Right forelimb (tissue), 1 donor: Measurements from ENCODE around the gene VTI1A.

Experiments used
- DNase-seq: peaks from one replicate; pipeline ENCODE4 v3.0.0-alpha.2; 2018

Gene VTI1A

GRCh38 chr10:112817981-112818777 is 371.2 kb downstream of the VTI1A start:
- no peak for DNase-seq

- DNase-seq: no peak
Observed at GRCh38 chr10:112819231-112819630, 372.2 kb downstream of the VTI1A start.

- no peak for DNase-seq
Observed at GRCh38 chr10:112820320-112820719, 373.3 kb downstream of the VTI1A start.

GRCh38 chr10:112821038-112821437 is 374.0 kb downstream of the VTI1A start:
- DNase-seq: no peak

- no peak for DNase-seq
Observed at GRCh38 chr10:112821663-112822062, 374.6 kb downstream of the VTI1A start.

DNA sequence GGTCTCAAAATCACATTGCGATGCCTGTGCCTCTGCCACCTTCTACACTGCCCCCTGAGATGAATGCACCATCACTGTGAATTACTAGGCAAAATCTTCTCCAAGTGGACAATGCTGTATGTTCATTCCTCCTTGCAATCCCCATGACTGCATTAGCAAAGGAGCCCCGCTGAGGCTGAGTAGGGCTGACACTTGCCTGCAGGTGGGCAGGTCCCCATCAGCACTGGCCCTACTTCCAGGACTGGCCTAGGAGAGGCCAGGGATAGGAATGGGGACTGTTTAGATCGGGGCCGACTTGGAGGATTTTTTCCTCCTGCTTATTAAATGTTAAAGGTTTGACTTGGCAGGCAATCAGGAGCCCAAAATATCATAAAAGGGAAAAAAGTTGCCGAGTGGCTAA is 376.0 kb downstream of the VTI1A start:
- DNase-seq: no peak

DNA sequence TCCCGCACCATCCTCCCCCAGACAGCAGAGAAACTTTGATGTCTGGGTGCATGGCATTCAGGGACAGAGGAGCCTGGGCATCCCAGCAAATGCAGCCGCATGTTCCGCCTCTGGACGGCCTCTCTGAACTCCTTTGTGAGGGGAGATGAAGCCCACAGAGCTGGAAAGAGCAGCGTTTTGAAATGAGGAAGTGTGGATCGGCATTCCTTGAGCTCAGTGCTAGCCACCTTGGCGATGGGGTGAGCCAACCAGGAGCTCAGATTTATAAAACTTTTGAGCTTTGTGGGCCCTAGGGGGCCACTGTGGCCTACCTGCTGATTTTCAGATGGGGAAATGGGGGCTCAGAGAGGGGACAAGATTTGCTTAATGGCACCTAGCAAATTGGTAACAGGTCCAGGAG is 376.6 kb downstream of the VTI1A start:
- no peak for DNase-seq

DNA sequence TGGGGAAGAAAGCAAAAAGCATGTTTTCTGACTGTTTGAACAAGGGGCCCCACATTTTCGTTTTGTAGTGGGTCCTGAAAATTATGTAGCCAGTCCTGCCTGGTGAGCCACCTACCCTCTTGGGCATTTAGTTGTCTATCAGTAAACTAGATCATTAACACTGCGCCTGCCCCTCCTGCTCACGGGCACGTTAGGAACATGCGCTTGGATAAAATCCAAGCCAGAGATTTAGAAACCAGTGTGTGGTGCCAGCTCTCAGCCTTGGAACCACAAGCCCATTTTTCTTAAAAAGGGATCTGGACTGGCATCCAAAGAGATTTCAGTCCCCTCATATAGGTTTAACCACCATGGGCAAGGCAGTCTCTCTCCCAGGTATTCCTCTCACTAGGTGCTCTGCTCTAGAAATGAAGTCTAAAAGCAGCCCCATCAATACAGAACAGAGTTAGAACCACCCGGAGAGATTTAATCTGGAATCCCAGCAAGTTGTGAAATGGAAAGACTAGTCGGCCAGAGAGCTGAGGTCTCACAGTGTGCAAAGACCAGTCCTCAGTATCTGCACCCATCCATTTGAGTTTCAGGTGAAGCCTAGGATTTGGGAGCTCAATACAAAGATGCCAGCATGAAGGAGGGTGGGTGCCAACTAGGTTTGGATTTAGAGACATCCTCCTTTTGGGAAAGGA is 379.1 kb downstream of the VTI1A start:
- no peak for DNase-seq

DNA sequence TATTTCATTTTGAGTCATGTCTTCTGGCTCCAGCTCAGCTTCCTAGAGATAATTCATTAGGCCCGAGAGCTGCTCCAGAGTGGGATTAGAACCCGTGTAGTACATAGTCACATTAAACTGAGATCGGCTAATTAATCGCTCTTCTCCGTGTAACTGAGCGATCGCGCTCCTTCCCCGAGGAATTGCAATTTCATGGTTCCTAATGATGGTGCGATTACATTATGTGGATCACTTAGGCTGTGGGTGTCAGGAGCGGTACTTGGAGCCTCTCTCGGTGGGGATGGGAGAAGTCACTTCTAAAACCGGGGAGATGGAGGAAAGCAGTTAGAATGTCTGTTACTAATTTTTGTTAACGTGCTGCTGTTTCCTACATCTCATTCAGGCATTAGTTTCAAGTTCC is 380.1 kb downstream of the VTI1A start:
- no peak for DNase-seq

GRCh38 chr10:112827951-112828350 is 380.9 kb downstream of the VTI1A start:
- no peak for DNase-seq

DNA sequence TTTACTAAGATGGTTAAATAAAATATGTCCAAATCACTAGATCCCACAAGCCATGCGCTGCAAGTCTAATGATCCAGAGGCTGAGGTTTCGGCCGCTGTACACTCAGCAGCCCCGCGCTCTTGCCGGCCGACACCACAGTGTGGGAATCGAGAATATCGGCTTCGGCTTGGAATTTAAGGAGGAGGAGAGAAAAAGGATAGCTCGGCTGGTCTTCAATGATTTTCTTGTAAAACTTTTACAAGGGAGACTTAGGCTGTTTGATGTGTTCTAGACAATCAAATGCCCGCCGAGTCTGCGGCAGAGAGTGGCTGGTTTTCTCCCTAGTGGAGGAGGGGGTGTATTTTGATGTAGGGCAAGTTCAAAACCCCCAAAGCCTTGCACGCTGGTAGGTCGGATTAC is 384.8 kb downstream of the VTI1A start:
- no peak for DNase-seq

DNA sequence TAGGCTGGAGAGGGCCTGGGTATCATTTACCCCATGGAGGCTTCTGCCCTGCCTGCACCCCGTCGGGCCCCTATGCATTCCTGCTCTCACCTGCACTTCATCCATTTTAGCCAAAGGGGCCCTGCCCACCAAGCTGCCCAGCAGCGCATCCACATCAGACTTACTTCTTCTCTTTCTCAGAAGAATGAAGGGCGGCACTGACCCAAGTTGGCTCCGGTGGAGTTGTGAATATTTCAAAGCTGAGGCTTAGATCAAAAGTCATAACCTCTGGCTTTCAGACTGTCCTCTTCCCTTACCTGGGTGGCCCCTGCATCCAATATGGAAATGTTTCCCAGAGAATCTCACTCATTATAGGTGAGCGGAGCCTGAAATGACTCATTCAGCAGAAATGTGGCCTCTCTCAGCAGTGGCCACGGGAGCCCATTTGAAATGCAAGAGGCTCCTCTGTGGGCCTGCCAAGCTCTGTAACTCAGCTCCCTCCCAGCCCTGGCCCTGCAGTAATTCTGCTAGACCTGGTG is 385.4 kb downstream of the VTI1A start:
- no peak for DNase-seq

DNA sequence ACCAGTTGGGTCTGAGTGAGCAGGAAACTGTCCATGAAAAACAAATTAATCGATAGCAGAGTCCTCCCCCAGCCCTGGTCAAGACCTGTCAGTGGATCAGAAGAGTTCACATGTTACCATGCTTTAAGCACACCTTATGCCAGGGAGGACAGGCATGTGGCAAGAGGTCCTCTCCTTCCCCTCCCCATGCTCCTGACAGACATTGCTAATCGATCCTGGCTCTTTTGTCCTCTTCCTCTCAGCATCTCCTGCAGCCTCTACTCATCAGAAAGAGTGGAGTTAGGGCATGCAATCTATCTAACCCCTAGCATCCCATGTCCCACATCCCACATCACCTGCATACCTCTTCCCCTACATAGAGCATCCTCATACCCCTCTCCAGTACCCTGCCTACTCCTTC is 385.9 kb downstream of the VTI1A start:
- DNase-seq: no peak

- DNase-seq: no peak
Observed at GRCh38 chr10:112834751-112835181, 387.8 kb downstream of the VTI1A start.

DNA sequence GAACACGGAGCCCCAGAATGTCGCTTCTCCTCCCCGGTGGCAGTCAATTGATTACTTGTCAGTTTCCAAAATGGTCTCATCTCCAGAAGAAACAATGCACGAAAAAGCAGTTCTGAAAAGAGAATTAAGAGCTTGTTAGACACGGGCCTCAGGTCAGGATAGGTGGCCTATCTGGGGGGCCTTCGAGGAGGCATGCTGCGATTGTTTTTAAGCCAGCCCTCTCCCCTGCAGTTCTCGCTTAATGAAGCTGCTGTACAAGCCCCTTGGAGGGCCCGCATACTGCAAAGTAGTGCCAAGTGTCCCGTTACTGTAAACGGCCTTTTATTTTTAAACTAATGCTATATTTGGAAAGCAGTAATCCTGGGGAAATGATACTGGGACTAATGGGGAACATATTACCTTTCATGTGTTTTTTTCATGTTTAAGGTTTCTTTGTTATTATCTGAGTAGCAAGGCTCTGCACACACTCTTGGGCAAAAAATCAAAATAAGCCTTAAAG is 388.3 kb downstream of the VTI1A start:
- no peak for DNase-seq

DNA sequence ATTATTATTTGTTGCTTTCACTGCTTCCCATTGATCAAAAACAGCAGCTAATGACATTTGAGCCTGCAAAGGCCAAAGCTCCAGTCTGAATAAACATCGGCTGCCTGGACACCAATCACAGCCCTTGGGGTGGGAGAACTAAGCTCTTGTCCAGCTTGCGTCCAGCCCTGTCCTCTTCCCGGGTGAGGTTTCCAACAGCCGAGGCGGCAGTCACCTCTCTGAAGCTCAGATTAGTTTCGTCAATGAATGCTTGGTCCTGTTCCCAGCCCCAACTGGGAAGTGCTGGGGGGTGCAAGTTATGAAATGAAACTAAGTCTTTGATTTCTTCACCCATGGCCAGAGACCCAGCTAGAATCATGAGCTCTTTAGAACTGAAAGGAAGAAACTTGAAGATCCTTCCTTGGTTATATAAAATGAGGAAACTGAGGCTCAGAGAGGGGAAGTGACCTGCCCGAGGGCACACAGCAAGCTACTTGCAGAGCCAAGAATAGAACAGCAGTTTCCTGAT is 389.0 kb downstream of the VTI1A start:
- DNase-seq: no peak

DNA sequence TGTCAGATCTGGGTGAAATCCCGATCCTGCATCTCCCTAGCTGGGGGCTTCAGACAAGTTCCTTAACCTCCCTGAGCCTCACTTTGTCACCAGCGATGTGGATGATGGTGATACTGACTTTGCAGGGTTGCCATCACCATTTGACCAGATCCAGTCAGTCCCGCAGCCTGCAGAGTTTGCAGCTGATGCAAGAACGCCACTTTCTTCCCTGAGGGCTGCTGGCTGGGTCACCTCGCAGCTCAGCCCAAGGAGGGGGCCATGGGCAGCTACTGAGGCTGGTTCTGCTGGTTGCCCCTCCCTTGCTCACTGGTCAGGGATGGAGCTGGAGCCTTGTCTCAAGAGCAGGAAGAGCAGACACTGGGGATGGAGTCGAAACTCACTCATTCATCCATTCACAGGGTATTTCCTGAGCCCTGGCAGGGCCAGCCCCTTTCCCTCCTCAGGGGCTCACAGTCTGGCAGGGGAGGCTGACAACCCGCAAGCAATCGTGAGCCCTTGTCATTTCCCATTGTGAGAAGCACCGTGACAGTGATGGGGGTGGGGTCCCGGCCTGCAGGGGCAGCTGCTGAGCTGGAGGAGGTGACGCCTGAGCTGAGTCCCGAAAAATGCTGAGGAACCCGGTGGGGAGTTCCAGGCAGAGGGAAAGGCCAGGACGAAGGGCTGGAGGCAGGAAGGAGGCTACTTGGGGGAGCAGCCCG is 391.9 kb downstream of the VTI1A start:
- DNase-seq: no peak

GRCh38 chr10:112839928-112840654 is 393.1 kb downstream of the VTI1A start:
- no peak for DNase-seq

GRCh38 chr10:112841549-112841948 is 394.5 kb downstream of the VTI1A start:
- DNase-seq: no peak

- no peak for DNase-seq
Observed at GRCh38 chr10:112842832-112843360, 395.9 kb downstream of the VTI1A start.

DNA sequence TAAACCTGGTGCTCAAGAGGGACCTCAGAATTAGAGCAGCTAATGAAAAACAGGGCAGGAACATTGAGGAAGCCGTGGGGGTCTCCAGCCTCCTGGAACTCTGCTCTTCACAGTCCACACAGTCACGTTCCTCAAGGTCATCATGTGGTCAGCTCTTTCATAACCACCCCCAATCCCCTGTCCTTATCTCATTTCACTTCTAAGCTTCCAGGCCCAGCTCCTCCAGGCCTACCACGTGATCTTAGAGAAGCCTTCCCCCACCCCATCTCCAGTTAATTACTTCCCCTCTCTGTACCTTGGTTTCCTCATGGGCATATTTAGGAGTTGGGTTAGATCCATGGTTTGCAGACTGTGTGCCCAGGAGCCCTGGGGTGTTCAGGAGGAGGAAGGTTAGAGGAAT is 396.6 kb downstream of the VTI1A start:
- no peak for DNase-seq
